ENCODE measurements around the gene CPN1.

DNA sequence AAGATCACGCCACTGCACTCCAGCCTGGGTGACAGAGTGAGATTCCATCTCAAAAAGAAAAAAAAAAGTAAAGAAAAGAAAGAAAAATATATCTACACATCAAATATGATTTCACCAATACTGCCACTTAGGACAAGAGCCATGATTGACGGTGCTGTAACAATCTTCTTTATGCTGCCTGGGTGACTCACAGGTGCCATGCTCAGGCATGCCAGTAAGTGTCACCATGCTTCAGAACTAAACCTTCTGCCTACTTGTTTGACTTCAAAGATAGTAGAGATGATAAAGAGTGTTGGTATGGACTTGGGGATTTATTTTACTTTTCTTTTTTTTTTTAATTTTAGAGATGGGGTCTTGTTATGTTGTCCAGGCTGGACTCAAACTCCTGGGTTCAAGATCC, 38.3 kb downstream of the CPN1 start:
- TF ChIP-seq CTCF (IDR thresholded peaks at IDR 0.05) (no peak), POLR2AphosphoS5 (IDR thresholded peaks at IDR 0.05) (peak; percentile 34)
